GM19463 (cell line): ENCODE data around the gene GPATCH8.
"Not testable (repeated sequence)": the region's sequence is repeated elsewhere in the genome, so short reads cannot be mapped to it uniquely, and the experiment has no call there.

Experiments used
- ATAC-seq: cut with Tn5 transposase; IDR thresholded peaks from one replicate; pipeline ENCODE4 v1.9.1; 2021; ENCODE audit warnings: mild to moderate bottlenecking, moderate library complexity; ENCODE audit not compliant: unreplicated experiment

The GPATCH8 gene

GRCh38 chr17:44527954-44528353, 24.7 kb upstream of the GPATCH8 start:
- no peak for ATAC-seq

GRCh38 chr17:44527102-44527501, 23.9 kb upstream of the GPATCH8 start:
- ATAC-seq: no peak

GRCh38 chr17:44523672-44523972, 20.4 kb upstream of the GPATCH8 start:
- no peak for ATAC-seq

- no peak for ATAC-seq
These were observed 19.9 kb upstream of the GPATCH8 start for GRCh38 chr17:44522883-44523671.

GRCh38 chr17:44518032-44518431, 14.8 kb upstream of the GPATCH8 start:
- ATAC-seq: no peak

- not testable (repeated sequence) for ATAC-seq
These were observed 8.3 kb upstream of the GPATCH8 start for GRCh38 chr17:44511241-44512134.

GRCh38 chr17:44506939-44507604, 3.9 kb upstream of the GPATCH8 start:
- ATAC-seq: not testable (repeated sequence)

- peak; percentile 20 for ATAC-seq
These were observed 534 bp downstream of the GPATCH8 start for GRCh38 chr17:44502598-44503146.

- ATAC-seq: no peak
These were observed 1.3 kb downstream of the GPATCH8 start for GRCh38 chr17:44501866-44502375.

GRCh38 chr17:44499722-44500121, 3.5 kb downstream of the GPATCH8 start:
- ATAC-seq: no peak

- ATAC-seq: no peak
These were observed 6.4 kb downstream of the GPATCH8 start for GRCh38 chr17:44496815-44497214.

GRCh38 chr17:44493339-44493738, 9.9 kb downstream of the GPATCH8 start:
- ATAC-seq: no peak

GRCh38 chr17:44492706-44493272, 10.4 kb downstream of the GPATCH8 start:
- no peak for ATAC-seq

- no peak for ATAC-seq
These were observed 13.6 kb downstream of the GPATCH8 start for GRCh38 chr17:44489581-44489980.

GRCh38 chr17:44487170-44487569, 16.0 kb downstream of the GPATCH8 start:
- ATAC-seq: no peak

GRCh38 chr17:44473367-44473766, 29.8 kb downstream of the GPATCH8 start:
- ATAC-seq: no peak

- no peak for ATAC-seq
These were observed 33.5 kb downstream of the GPATCH8 start for GRCh38 chr17:44469676-44470075.

GRCh38 chr17:44467108-44467507, 36.1 kb downstream of the GPATCH8 start:
- ATAC-seq: no peak

GRCh38 chr17:44466339-44466738, 36.9 kb downstream of the GPATCH8 start:
- no peak for ATAC-seq

- ATAC-seq: no peak
These were observed 37.3 kb downstream of the GPATCH8 start for GRCh38 chr17:44465897-44466296.

GRCh38 chr17:44465276-44465675, 37.9 kb downstream of the GPATCH8 start:
- ATAC-seq: no peak
